Measurements from ENCODE around the gene PLSCR4. TPM values are rescaled to one million over a fixed set of nuclear protein-coding genes. Genes with fewer than 3 reads are reported as not detected.
"Not testable (repeated sequence)": the region's sequence is repeated elsewhere in the genome, so short reads cannot be mapped to it uniquely, and the experiment has no call there.

PLSCR4 gene
- total and polyA plus RNA-seq, 9 donors, result 30.7 to 78.4 (median 50.9) TPM

DNA sequence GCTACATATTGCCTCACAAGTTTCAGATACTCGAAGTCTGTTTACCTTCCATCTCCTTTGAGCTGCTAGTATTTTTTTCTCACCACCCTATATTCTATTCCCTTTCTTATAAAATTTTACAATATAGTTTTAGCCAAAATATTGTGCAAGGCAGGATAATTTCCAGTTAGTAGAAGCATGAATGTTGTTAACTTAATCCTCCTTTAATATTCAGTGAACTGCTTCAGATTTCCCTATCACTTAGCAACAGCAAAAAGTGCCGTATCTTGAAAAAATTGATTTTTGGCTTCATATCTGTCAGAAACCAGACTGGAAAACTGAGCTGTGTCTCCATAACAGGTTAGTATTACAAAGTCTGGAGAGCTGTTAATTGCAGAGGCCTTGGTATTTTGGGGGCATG lies 24.0 kb downstream of the PLSCR4 start:
- Histone ChIP-seq H3K27ac (no peak overlapping the region), H3K4me1 (ENCODE audit: insufficient read depth) (peaks cover 8% of the 10 kb centered on the region), H3K4me3 (no peak overlapping the region), H3K36me3 (no peaks in the 10 kb centered on the region), H3K9me3 (no peaks in the 10 kb centered on the region), H3K27me3 (no peaks in the 10 kb centered on the region)
- 39 to 65% (median 62%) methylated on average over 2 of the region's 2 CpGs for WGBS, 3 donors
- intact Hi-C loops (cut with DNase I), result loop anchor here in 1 of 4 donors (10.0 kb wide), 1 partner anchor 338 kb away; no protein-coding TSS in a partner anchor
- TF ChIP-seq POLR2A (IDR thresholded peaks at IDR 0.05) (no peak), EP300 (IDR thresholded peaks at IDR 0.05) (no peak)
- TF ChIP-seq, protein P1, sequence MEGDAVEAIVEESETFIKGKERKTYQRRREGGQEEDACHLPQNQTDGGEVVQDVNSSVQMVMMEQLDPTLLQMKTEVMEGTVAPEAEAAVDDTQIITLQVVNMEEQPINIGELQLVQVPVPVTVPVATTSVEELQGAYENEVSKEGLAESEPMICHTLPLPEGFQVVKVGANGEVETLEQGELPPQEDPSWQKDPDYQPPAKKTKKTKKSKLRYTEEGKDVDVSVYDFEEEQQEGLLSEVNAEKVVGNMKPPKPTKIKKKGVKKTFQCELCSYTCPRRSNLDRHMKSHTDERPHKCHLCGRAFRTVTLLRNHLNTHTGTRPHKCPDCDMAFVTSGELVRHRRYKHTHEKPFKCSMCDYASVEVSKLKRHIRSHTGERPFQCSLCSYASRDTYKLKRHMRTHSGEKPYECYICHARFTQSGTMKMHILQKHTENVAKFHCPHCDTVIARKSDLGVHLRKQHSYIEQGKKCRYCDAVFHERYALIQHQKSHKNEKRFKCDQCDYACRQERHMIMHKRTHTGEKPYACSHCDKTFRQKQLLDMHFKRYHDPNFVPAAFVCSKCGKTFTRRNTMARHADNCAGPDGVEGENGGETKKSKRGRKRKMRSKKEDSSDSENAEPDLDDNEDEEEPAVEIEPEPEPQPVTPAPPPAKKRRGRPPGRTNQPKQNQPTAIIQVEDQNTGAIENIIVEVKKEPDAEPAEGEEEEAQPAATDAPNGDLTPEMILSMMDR (IDR thresholded peaks at IDR 0.05), result no peak
- no peak for DNase-seq

GRCh38 chr3:146225458-146225857 lies 25.4 kb downstream of the PLSCR4 start:
- not testable (repeated sequence) for H3K36me3 ChIP-seq; H3K4me1 ChIP-seq (ENCODE audit: insufficient read depth); H3K9me3 ChIP-seq; H3K27ac ChIP-seq; H3K4me3 ChIP-seq; DNase-seq; H3K27me3 ChIP-seq
- WGBS, 3 donors, result 94 to 99% (median 96%) methylated on average over 25 of the region's 25 CpGs
- intact Hi-C loops (cut with DNase I), result loop anchor here in 1 of 4 donors (10.0 kb wide), 1 partner anchor 339 kb away; no protein-coding TSS in a partner anchor

DNA sequence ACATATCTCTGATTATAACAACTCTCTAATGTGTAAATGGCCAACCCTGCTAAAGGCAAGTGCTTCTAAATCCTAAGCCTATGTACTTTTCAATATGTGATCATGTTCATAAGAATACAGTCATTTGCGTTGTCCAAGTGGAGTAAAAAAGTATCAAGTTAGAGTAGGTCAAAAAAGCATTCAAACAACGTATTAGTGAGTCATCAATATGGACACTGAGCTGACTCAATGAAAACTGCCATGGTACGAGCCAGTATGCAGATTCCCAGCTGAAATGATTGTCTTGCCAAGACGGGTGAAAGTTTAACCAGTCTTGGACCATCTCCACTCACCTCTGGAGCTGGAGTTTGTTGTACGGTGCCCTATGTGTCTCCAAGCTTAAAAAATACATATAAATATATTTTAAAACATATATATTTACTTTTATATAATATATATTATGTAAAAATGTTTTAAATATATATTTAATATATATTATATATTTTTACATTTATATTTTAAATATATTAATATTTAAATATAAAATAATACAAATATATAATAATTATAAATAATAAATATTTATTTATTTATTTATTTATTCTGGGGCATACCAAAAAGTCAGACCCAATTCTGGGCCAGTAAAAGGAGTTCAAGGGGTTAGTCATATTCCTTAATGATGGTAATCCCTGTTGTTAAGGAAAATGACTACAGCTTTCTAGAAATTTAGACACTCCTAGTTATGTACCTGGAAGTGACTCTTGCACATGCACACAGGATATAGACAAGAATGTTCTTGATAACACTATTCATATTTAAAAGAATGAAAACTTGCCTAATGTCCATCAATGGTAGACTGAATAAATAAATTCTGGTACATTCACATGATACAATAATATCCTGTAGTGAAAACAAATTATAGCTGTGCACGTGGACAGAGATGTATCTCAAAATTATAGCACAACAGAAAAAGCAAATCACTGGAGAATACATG lies 27.2 kb downstream of the PLSCR4 start:
- no peaks in the 10 kb centered on the region for H3K27me3 ChIP-seq
- H3K27ac ChIP-seq, result no peak overlapping the region
- no peaks in the 10 kb centered on the region for H3K9me3 ChIP-seq
- 91 to 94% (median 92%) methylated on average over 6 of the region's 6 CpGs for WGBS, 3 donors
- no peaks in the 10 kb centered on the region for H3K36me3 ChIP-seq
- peaks cover 9% of the 10 kb centered on the region for H3K4me1 ChIP-seq (ENCODE audit: insufficient read depth)
- H3K4me3 ChIP-seq, result no peak overlapping the region
- TF ChIP-seq EP300 (IDR thresholded peaks at IDR 0.05) (no peak), POLR2A (IDR thresholded peaks at IDR 0.05) (no peak)
- TF ChIP-seq, protein P1 (IDR thresholded peaks at IDR 0.05), result no peak
- intact Hi-C loops (cut with DNase I), result loop anchor here in 3 of 4 donors (5.0 to 10.0 kb wide), 3 partner anchors 104 to 349 kb away; no protein-coding TSS in a partner anchor
- DNase-seq, result no peak

- Histone ChIP-seq H3K4me3 (no peak overlapping the region), H3K27ac (no peak overlapping the region), H3K9me3 (no peaks in the 10 kb centered on the region), H3K27me3 (no peaks in the 10 kb centered on the region), H3K36me3 (no peaks in the 10 kb centered on the region), H3K4me1 (ENCODE audit: insufficient read depth) (peaks cover 9% of the 10 kb centered on the region)
- TF ChIP-seq, protein P1 (IDR thresholded peaks at IDR 0.05), result no peak
- no peak for TF ChIP-seq POLR2A (IDR thresholded peaks at IDR 0.05)
- no peak for TF ChIP-seq EP300 (IDR thresholded peaks at IDR 0.05)
- intact Hi-C loops (cut with DNase I), result loop anchor here in 3 of 4 donors (5.0 to 10.0 kb wide), 3 partner anchors 105 to 350 kb away; no protein-coding TSS in a partner anchor
- no peak for DNase-seq
- 60 to 69% (median 63%) methylated on average over 9 of the region's 9 CpGs for WGBS, 3 donors
These were observed 28.5 kb downstream of the PLSCR4 start for GRCh38 chr3:146222204-146223046.
